ENCODE measurements around the gene NTN1. TPM values are rescaled to one million over a fixed set of nuclear protein-coding genes. Genes with fewer than 3 reads are reported as not detected.

Gene NTN1
- total RNA-seq, 1 experiment from 2014 or later, result 4.2 TPM

GRCh38 chr17:8997994-8998628 is 23.2 kb upstream of the NTN1 start:
- POLR2A ChIA-PET, result no interaction called here
- Histone ChIP-seq H3K9me3 (ENCODE audit: control insufficient read depth in 1 of 2, insufficient read depth in 1 of 2, low read depth in 1 of 2, low read length in 2 of 2) (0 out of 4 replicates have a peak, but pooled peaks cover 0 to 3% of the 10 kb centered on the region in 2 experiments), H3K4me1 (ENCODE audit: control insufficient read depth in 1 of 2, insufficient read depth in 2 of 2, low read length in 2 of 2) (peaks cover 0 to 4% of the 10 kb centered on the region in 2 experiments; a peak in 1 of 4 replicates), H4K20me1 (ENCODE audit: insufficient read depth) (no peaks in the 10 kb centered on the region), H3K4me3 (replicated peaks in 1 of 2; ENCODE audit: low read depth in 1 of 2, low read length in 2 of 2) (no peak overlapping the region), H2AFZ (ENCODE audit: low read depth, low read length, poor library complexity, severe bottlenecking) (peak overlapping the region; percentile 97), H3K79me2 (ENCODE audit: insufficient read depth, low read length) (no peaks in the 10 kb centered on the region), H3K36me3 (ENCODE audit: control insufficient read depth in 1 of 2, insufficient read depth in 2 of 2, low read length in 2 of 2) (no peaks in the 10 kb centered on the region), H3K27me3 (ENCODE audit: insufficient read depth, low read length) (no peaks in the 10 kb centered on the region), H3K9ac (ENCODE audit: low read length) (no peak overlapping the region), H3K9me2 (ENCODE audit: insufficient read depth) (no peaks in the 10 kb centered on the region), H3K27ac (ENCODE audit: low read depth, low read length) (no peak overlapping the region), H3K4me2 (ENCODE audit: low read length) (peak overlapping the region; percentile 27)
- DNase-seq (ENCODE audit: low read depth, low spot score) (peak; percentile 51), ATAC-seq (peak; percentile 88)
- intact Hi-C loops (cut with micrococcal nuclease), result loop anchor here (1.0 kb wide), 1 partner anchor 110 kb away; no protein-coding TSS in a partner anchor
- CTCF ChIA-PET, result interaction anchor here (0.8 to 2.4 kb wide), 19 partner anchors 10 to 938 kb away, joined by 3 to 39 read pairs (median 6); no protein-coding TSS in a partner anchor
- RAD21 ChIA-PET (ENCODE audit: low non-redundant PET in 1 of 2, low total read pairs in 2 of 2, uncharacterized antibody in 2 of 2, unreplicated experiment in 2 of 2), result interaction anchor here in 1 of 2 experiments (0.9 kb wide), 1 partner anchor 18 kb away, joined by 3 read pairs; no protein-coding TSS in a partner anchor
- TF ChIP-seq ATF3 (IDR thresholded peaks at IDR 0.05) (no peak), RAD21 (IDR thresholded peaks at IDR 0.05; ENCODE audit: low read depth) (peak; percentile 82), ZBTB33 (IDR thresholded peaks at IDR 0.05; ENCODE audit: extremely low read depth, insufficient replicate concordance, low read length) (no peak), TCF7L2 (IDR thresholded peaks at IDR 0.05; ENCODE audit: borderline replicate concordance, extremely low read depth, insufficient read depth, insufficient read length) (no peak), YY1 (IDR thresholded peaks at IDR 0.05; ENCODE audit: extremely low read depth, insufficient replicate concordance, low read depth, low read length) (peak; percentile 88), CTCF (IDR thresholded peaks at IDR 0.05 in 2 of 3, conservative IDR thresholded peaks at IDR 0.05 in 1 of 3; ENCODE audit: borderline replicate concordance in 1 of 3, insufficient read depth in 1 of 3, low read depth in 2 of 3, low read length in 2 of 3) (peak; percentile 98), CBX3 (IDR thresholded peaks at IDR 0.05; ENCODE audit: low read depth) (peak; percentile 68; the same call in 1 of the 2 replicates), REST (IDR thresholded peaks at IDR 0.05; ENCODE audit: low read depth) (no peak)
- BruUV-seq (replicated peaks), result no TSS peak

All from HCT116 (cell line).